GM12801 (cell line): ENCODE results near the gene SLC7A11.

Experiments
- CTCF ChIP-seq: IDR thresholded peaks from one replicate; pipeline ENCODE4 v1.5.1; 2011; ENCODE audit warnings: control low read depth; ENCODE audit not compliant: insufficient read length; ENCODE audit errors: extremely low read depth

Gene SLC7A11

GRCh38 chr4:138223231-138223910, 18.8 kb downstream of the SLC7A11 start:
- TF ChIP-seq CTCF = no peak

GRCh38 chr4:138222046-138222445, 20.1 kb downstream of the SLC7A11 start:
- TF ChIP-seq CTCF = no peak

- no peak for TF ChIP-seq CTCF
These were observed 23.2 kb downstream of the SLC7A11 start for GRCh38 chr4:138218976-138219375.

- TF ChIP-seq CTCF = no peak
These were observed 24.6 kb downstream of the SLC7A11 start for GRCh38 chr4:138217567-138217966.

- TF ChIP-seq CTCF = no peak
These were observed 25.8 kb downstream of the SLC7A11 start for GRCh38 chr4:138216272-138216867.

- TF ChIP-seq CTCF = no peak
These were observed 33.1 kb downstream of the SLC7A11 start for GRCh38 chr4:138209094-138209493.

- TF ChIP-seq CTCF = no peak
These were observed 36.5 kb downstream of the SLC7A11 start for GRCh38 chr4:138205531-138206233.
